Liver (tissue), 3 donors: ENCODE data around the gene ENAH.
"Not testable (repeated sequence)": the region's sequence is repeated elsewhere in the genome, so short reads cannot be mapped to it uniquely, and the experiment has no call there.

ENCODE experiments used
- CTCF ChIP-seq: fragments of 150-350 bp; IDR thresholded peaks from 2 replicates; pipeline ENCODE4 v1.5.1; 2017; ENCODE audit warnings: improper control_type of control experiment, low read depth, low read length; ENCODE audit not compliant: missing input control
- RAD21 ChIP-seq, 2 donors: IDR thresholded peaks; 2 replicates each; pipeline ENCODE4 v1.6.1; 2016; ENCODE audit warnings: antibody characterized with exemption in 2 of 2, mild to moderate bottlenecking in 2 of 2
- REST ChIP-seq: IDR thresholded peaks from 2 replicates; pipeline ENCODE4 v1.6.1; 2016; ENCODE audit warnings: antibody characterized with exemption, mild to moderate bottlenecking
- SP1 ChIP-seq: IDR thresholded peaks from 2 replicates; pipeline ENCODE4 v1.6.1; 2018; ENCODE audit warnings: antibody characterized with exemption, mild to moderate bottlenecking
- donor health status: healthy.
- donor health status: healthy.

GRCh38 chr1:225698194-225698593, 45.3 kb upstream of the ENAH start:
- TF ChIP-seq CTCF; REST; SP1; RAD21 (IDR thresholded peaks at IDR 0.05): not testable (repeated sequence)
